ENCODE measurements around the gene ADGRA1.

Gene ADGRA1

DNA sequence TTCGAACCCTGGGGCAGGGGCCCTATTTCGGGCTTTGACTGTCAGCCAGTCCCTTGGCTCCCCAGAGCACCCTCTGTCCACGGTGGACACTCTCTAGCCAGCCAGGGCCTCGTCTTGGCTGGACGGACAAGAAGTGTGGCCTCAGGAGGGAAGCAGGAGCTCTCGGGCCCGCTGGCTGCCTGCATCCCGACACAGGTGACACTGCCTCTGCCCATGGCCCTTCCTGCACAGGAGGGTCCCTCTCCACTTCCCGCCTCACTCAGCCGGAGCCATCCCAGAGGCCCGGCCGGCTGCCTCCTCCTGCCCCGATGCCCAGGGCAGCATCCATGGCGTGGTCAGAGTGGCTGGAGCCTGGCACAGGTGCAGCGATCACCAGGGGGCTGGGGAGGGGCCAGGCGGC, 7.9 kb downstream of the ADGRA1 start:
- ChIA-PET CTCF (no interaction called here), POLR2A (no interaction called here)
- TF ChIP-seq, protein P1, sequence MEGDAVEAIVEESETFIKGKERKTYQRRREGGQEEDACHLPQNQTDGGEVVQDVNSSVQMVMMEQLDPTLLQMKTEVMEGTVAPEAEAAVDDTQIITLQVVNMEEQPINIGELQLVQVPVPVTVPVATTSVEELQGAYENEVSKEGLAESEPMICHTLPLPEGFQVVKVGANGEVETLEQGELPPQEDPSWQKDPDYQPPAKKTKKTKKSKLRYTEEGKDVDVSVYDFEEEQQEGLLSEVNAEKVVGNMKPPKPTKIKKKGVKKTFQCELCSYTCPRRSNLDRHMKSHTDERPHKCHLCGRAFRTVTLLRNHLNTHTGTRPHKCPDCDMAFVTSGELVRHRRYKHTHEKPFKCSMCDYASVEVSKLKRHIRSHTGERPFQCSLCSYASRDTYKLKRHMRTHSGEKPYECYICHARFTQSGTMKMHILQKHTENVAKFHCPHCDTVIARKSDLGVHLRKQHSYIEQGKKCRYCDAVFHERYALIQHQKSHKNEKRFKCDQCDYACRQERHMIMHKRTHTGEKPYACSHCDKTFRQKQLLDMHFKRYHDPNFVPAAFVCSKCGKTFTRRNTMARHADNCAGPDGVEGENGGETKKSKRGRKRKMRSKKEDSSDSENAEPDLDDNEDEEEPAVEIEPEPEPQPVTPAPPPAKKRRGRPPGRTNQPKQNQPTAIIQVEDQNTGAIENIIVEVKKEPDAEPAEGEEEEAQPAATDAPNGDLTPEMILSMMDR (IDR thresholded peaks at IDR 0.05; ENCODE audit: insufficient read depth, low read length, missing control alignments): no peak
- H3K4me3 ChIP-seq (ENCODE audit: low read depth, low read length): no peak overlapping the region
- DNase-seq (ENCODE audit: low read depth, low spot score): no peak

DNA sequence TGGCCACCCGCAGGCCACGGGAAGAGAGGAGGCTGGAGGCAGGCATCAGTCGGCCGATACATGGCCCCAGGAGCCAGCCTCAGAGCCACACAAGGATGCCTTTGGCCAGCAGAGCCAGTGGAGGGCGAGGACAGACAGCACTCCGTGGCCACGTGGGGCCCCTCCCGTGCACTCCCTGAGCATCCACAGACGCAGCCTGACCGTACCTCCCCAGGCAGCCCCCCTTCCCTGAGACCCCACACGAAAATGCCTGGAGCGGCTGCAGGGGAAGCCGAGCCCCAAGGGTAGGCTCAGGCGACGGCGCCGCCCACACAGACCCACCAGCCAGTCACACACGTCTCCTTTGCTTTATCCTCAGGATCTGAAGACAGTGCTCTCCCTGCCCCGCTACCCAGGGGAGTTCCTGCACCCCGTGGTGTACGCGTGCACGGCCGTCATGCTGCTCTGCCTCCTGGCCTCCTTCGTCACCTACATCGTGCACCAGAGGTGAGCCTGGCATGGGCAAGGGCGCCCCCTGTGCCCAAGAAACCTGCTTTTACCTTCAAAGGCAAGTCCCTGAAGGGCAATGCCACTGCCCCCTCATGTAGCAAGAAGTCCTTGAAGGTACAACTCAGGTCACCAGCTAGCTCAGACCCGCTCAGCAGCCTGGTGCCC, 9.0 kb downstream of the ADGRA1 start:
- H3K4me3 ChIP-seq (ENCODE audit: low read depth, low read length): no peak overlapping the region
- CTCF ChIA-PET: no interaction called here
- POLR2A ChIA-PET: no interaction called here
- DNase-seq (ENCODE audit: low read depth, low spot score): no peak
- TF ChIP-seq, protein P1 (IDR thresholded peaks at IDR 0.05; ENCODE audit: insufficient read depth, low read length, missing control alignments): no peak

DNA sequence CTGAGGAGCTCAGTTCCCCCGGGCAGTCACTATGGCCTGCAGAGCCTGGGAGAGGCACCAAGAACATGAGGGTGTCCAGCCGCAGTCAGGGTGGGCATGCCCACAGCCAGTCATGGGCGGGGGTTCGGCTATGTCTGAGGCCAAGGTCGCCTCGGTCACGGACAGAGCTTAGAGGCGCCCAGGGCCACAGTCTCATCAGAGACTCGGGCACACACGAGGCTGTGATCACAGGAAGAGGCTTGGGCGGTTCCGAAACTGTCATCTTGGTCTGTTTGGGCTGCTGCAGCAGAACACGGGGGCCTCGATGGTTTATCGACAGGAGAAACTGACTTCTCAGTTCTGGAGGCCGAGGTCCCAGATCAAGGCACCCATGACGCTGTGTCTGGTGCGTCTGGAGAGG, 9.7 kb downstream of the ADGRA1 start:
- H3K4me3 ChIP-seq (ENCODE audit: low read depth, low read length): no peak overlapping the region
- ChIA-PET POLR2A (no interaction called here), CTCF (no interaction called here)
- no peak for DNase-seq (ENCODE audit: low read depth, low spot score)
- TF ChIP-seq, protein P1 (IDR thresholded peaks at IDR 0.05; ENCODE audit: insufficient read depth, low read length, missing control alignments): no peak

DNA sequence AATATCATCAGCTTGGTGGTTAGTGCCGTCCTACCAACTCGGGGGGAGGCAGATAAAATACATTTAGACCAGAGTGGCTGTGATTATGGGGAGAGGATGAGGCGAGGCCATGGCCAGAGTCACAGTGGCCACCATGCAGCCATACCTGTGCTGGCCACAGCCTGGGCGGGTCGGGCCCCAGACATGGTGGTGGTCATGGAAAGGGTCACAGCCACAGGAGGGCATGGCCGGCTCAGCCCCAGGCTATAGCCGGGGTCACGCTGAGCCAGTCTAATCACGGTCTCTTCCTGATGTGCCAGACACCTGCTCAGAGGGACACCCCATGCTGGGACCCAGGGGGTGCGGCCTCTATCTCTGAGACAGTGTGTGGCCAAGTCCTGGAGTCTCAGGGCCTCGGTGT, 10.2 kb downstream of the ADGRA1 start:
- H3K4me3 ChIP-seq (ENCODE audit: low read depth, low read length): no peak overlapping the region
- TF ChIP-seq, protein P1 (IDR thresholded peaks at IDR 0.05; ENCODE audit: insufficient read depth, low read length, missing control alignments): no peak
- POLR2A ChIA-PET: no interaction called here
- no peak for DNase-seq (ENCODE audit: low read depth, low spot score)
- CTCF ChIA-PET: no interaction called here

DNA sequence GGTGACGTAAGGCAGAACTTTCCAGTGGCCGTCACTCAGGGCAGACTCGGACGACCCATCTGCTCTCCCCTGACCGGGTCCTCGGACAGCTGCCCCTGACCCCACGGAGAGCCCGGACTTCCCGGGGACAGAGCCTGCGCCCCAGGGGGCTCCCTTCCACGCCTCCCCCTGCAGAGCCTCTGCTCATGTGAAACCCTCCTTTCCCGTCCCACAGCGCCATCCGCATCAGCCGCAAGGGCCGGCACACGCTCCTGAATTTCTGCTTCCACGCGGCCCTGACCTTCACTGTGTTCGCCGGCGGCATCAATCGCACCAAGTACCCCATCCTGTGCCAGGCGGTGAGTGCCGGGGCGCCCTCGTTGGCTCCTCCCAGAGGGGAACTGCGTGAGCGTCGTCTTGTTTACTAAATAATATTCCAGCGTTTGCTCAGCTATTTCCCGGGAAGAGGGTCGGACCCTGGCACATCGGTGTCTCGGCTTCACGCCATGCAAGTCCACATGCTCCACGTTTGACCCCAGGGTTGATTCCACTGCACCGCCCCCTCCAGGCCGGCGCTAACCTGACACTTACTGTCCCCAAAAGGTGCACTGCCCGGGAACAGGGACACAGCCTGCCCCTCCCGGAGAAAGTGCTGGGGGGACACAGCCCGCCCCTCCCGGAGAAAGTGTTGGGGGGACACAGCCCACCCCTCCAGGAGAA, 10.9 kb downstream of the ADGRA1 start:
- no peak overlapping the region for H3K4me3 ChIP-seq (ENCODE audit: low read depth, low read length)
- CTCF ChIA-PET: no interaction called here
- DNase-seq (ENCODE audit: low read depth, low spot score): no peak
- TF ChIP-seq, protein P1 (IDR thresholded peaks at IDR 0.05; ENCODE audit: insufficient read depth, low read length, missing control alignments): no peak
- POLR2A ChIA-PET: no interaction called here

DNA sequence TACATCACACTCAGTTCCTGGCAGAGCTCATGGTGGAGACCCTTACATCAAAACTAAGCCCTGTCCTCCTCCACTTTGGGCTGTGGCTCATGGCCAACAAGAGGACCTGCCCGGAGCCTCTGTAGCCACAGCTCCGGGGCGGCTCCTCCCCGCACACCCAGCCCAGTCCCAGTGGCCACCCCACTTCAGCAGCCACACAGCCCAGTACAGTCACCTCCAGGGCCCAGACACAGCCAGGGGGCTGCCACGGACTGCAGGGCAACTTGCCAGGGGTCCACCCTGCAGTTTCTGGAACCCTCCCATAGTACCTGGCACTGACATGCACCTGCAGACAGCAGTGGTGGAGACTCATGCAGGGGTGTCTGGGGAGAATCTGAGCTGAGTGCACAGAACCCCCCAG, 11.8 kb downstream of the ADGRA1 start:
- ChIA-PET POLR2A (no interaction called here), CTCF (no interaction called here)
- TF ChIP-seq, protein P1 (IDR thresholded peaks at IDR 0.05; ENCODE audit: insufficient read depth, low read length, missing control alignments): no peak
- no peak for DNase-seq (ENCODE audit: low read depth, low spot score)
- H3K4me3 ChIP-seq (ENCODE audit: low read depth, low read length): no peak overlapping the region

Data from AG04449 (cell line).